NCI-H774 (cell line): ENCODE measurements around the gene KCTD19.

Source experiments
- DNase-seq: peaks from one replicate; lab custom pipeline; 2025; lab: John Stamatoyannopoulos, UW

KCTD19 gene

GRCh38 chr16:67258161-67258835 is 68.2 kb downstream of the KCTD19 start:
- DNase-seq, result no peak

GRCh38 chr16:67257486-67258160 is 68.9 kb downstream of the KCTD19 start:
- DNase-seq, result no peak

- DNase-seq, result no peak
These were observed 69.8 kb downstream of the KCTD19 start for GRCh38 chr16:67256701-67257230.

GRCh38 chr16:67255553-67256221 is 70.9 kb downstream of the KCTD19 start:
- DNase-seq, result no peak

GRCh38 chr16:67254801-67255552 is 71.6 kb downstream of the KCTD19 start:
- no peak for DNase-seq

- no peak for DNase-seq
These were observed 73.7 kb downstream of the KCTD19 start for GRCh38 chr16:67252609-67253497.

- no peak for DNase-seq
These were observed 76.6 kb downstream of the KCTD19 start for GRCh38 chr16:67250045-67250327.

GRCh38 chr16:67249178-67250044 is 77.1 kb downstream of the KCTD19 start:
- no peak for DNase-seq

GRCh38 chr16:67248401-67249177 is 78.0 kb downstream of the KCTD19 start, which contains the start of gene SLC9A5:
Gene SLC9A5, plus strand, starts transcription at chr16:67248979. Its CDS starts 36 bp downstream, at chr16:67249015.
- DNase-seq, result no peak

- DNase-seq, result no peak
These were observed 78.5 kb downstream of the KCTD19 start for GRCh38 chr16:67248073-67248400.

- peak; percentile 64 for DNase-seq
These were observed 79.1 kb downstream of the KCTD19 start, which contains the start of gene FHOD1 for GRCh38 chr16:67247192-67248072. Gene FHOD1, minus strand, starts transcription at chr16:67247481. Its CDS starts 71 bp downstream, at chr16:67247410.

- DNase-seq, result peak; percentile 55
These were observed 79.8 kb downstream of the KCTD19 start for GRCh38 chr16:67246756-67247191.

- peak; percentile 36 for DNase-seq
These were observed 80.3 kb downstream of the KCTD19 start for GRCh38 chr16:67246081-67246755.

- no peak for DNase-seq
These were observed 80.9 kb downstream of the KCTD19 start for GRCh38 chr16:67245674-67246080.

GRCh38 chr16:67245186-67245585 is 81.4 kb downstream of the KCTD19 start:
- no peak for DNase-seq

GRCh38 chr16:67244387-67245185 is 82.0 kb downstream of the KCTD19 start:
- no peak for DNase-seq

GRCh38 chr16:67243481-67243880 is 83.1 kb downstream of the KCTD19 start:
- DNase-seq, result no peak
